Activated CD4-positive, alpha-beta T cell treated with anti-CD3 and anti-CD28 coated beads, Interleukin-2, Interleukin-6, amounts not matched to agents 100 ng/mL and 50 ng/mL, durations not matched to agents 16 hours and 8 hours (primary cell): ENCODE measurements around the gene IVD.

ENCODE experiments used
- DNase-seq: peaks from one replicate; pipeline ENCODE4 v3.0.0-alpha.2; 2020

The IVD gene

GRCh38 chr15:40440743-40441564 lies 35.4 kb downstream of the IVD start, which contains the start of gene BAHD1:
BAHD1 (plus strand) TSS chr15:40440953; CDS start chr15:40458465, 17,512 bp downstream.
- peak; percentile 98 for DNase-seq

- DNase-seq = no peak
These were observed 36.3 kb downstream of the IVD start for GRCh38 chr15:40441565-40442531.

- DNase-seq = no peak
These were observed 37.7 kb downstream of the IVD start for GRCh38 chr15:40443255-40443654.

GRCh38 chr15:40443846-40444245 lies 38.3 kb downstream of the IVD start:
- no peak for DNase-seq

DNA sequence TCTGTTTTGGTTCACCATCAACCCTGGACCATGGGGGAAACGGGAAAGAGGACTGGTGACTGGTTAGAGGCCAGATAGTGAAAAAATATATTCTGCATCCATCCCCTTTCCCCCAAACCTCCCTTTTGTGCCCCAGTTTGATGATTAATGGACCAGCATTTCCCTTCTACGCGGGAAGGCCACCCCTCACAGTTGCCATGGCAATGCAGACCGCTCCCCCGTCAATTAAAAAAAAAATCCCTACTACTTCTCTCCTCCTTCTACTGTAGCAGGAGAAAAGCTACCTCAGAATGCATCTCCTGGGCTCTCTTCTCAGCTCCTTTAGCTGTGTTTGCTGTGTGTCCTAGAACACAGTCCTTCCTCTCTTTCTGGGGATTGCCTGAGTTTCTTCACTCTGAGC lies 39.1 kb downstream of the IVD start:
- no peak for DNase-seq

GRCh38 chr15:40445421-40445922 lies 39.9 kb downstream of the IVD start:
- DNase-seq = no peak

DNA sequence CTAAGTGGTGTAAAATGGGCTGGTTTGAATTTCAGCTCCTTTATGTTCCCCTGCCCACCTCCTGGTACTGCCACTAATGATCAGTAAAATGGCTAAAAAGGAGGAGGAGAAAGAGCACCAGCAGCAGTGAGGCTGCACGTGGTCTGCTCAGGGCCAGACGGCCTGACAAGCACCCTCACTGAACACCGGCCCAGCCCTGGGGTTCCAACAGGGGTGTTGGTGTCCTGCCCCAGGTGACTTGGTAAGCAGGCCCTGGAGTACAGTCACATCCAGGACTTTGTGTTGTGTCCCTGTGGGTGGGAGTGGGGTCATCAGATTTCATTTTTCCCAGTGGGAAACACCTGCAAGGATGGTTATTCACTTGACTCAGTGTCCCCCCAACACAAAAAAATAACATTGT lies 40.5 kb downstream of the IVD start:
- DNase-seq = no peak

DNA sequence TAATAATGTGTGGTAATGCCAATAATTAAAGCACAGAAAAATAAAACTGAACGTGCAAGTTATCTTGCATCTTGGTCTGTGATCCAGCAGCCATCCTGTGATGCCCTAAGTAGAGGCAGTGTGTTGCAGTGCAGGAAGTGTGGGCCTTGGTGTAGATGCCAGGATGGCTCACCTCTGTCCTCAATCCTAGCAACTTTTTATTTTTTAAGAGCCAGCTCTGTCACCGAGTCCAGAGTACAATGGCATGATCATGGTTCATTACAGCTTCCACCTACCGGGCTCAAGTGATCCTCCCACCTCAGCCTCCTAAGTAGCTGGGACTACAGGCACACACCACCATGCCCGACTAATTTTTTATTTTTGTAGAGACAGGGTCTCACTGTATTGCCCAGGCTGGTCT lies 42.8 kb downstream of the IVD start:
- no peak for DNase-seq

- no peak for DNase-seq
These were observed 43.7 kb downstream of the IVD start for GRCh38 chr15:40449275-40449674.

- DNase-seq = no peak
These were observed 44.5 kb downstream of the IVD start for GRCh38 chr15:40450047-40450446.

DNA sequence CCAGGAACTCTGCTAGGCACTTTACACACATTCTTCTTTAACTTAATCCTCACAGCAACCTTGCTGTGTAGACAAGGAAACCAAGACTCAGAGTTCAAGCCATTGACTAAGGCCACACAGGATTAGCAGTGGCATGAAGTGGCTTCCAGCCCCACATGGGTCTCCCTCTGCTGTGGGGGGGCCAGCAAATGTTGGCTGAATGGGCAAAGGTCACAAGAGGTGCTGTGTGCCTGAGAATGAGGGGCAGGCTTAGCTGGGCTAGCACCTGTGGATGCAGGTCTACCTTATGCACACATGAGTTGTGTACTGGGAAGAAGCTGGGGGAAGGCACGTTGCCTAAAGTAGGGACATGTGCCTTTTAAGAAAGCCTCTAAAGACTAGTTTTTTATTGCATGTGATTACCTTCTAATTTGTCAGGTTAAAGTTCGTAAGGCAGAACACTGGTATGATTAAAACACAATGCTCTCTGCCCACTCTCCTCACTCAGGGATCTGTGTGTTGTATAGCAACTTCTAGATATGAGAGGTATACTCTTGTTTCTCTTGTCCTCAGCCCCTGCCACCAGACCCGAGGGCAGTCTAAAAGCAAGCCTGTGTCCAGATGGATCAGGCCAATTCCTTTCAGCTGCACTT lies 46.0 kb downstream of the IVD start:
- DNase-seq = no peak

- no peak for DNase-seq
These were observed 46.9 kb downstream of the IVD start for GRCh38 chr15:40452296-40453090.

GRCh38 chr15:40453941-40454340 lies 48.3 kb downstream of the IVD start:
- peak; percentile 35 for DNase-seq

- DNase-seq = no peak
These were observed 49.4 kb downstream of the IVD start for GRCh38 chr15:40454904-40455391.

- no peak for DNase-seq
These were observed 50.7 kb downstream of the IVD start for GRCh38 chr15:40456299-40456712.

DNA sequence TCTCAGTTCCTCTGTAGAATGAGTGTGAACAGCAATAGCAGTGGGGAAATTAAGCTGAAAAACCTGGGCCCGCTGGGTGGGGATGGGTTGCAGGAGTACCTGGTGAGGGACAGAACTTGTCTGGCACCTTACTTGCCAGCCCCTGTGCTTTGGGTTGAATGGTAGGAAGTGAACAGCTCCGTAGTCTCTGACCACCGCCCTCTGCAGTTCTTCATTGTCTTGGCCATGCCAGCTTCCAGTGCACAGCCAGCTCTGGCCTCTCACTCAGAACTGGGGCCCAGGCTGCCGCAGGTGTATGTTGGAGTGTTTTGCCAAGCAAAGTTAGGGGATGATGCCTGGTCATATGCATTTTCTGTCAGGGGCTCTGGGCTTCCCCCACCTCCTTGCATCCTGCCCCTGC lies 51.1 kb downstream of the IVD start:
- no peak for DNase-seq

- no peak for DNase-seq
These were observed 53.1 kb downstream of the IVD start for GRCh38 chr15:40458495-40459371.

- DNase-seq = no peak
These were observed 53.9 kb downstream of the IVD start for GRCh38 chr15:40459391-40460015.

GRCh38 chr15:40460404-40460803 lies 54.8 kb downstream of the IVD start:
- no peak for DNase-seq

DNA sequence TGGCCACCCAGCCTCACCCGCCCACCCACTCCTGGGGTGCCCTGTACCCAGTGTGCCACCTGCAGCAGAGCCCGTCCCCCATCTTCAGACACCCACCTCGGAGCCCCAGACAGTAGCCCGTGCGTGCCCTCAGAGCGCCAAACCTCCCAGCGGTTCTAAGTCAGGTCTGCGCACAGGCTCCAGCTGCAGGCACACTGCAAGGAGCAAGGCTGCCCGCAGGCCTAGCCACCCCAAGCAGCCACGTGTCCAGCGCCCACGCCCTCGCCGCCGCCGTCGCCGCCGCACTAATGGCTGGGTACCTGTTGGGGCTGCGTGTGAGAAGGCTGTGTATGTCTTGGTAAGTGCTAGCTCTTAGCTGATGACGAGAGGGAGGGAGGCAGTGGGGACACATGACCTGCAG lies 56.4 kb downstream of the IVD start:
- no peak for DNase-seq
